ENCODE results near the gene SNUPN. TPM values are rescaled to one million over a fixed set of nuclear protein-coding genes. Genes with fewer than 3 reads are reported as not detected.

Gene SNUPN
- total RNA-seq, 1 donor from 2014 or later = 16.1 TPM

DNA sequence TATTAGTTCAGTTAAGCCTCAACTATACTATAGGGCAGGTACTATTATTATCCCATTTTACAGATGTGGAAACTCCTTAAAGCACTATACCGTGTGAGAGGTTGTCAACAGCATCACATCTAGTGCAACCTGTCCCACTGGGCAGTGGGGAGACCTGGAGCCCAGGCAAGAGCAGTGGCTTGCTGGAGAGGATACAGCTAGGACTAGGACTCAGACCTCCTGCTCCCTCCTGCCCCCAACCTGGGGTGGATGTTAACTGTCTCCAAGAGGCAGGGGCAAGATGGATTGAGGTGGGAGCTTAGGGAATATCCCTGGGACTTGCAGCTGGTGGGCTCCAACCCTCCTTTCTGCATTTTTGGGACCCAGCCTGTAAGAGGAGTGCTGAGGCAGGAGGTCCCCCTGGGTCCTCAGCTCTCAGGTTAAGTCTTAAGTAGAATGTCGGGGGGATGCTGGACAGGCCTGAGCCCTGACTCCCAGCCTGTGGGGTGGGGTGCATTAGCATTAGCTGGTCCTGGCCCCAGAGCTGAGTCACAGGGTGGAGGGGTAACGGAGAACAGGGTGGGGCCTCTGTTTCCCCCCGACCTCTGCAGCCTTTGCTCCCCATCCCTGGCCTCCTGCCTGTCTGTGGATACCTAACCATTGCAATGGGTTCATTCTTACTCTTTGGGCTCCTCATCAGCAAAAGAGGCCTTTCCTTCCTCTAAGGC, 28.8 kb upstream of the SNUPN start:
- no peak for DNase-seq (ENCODE audit: low read depth in 2 of 2)

DNA sequence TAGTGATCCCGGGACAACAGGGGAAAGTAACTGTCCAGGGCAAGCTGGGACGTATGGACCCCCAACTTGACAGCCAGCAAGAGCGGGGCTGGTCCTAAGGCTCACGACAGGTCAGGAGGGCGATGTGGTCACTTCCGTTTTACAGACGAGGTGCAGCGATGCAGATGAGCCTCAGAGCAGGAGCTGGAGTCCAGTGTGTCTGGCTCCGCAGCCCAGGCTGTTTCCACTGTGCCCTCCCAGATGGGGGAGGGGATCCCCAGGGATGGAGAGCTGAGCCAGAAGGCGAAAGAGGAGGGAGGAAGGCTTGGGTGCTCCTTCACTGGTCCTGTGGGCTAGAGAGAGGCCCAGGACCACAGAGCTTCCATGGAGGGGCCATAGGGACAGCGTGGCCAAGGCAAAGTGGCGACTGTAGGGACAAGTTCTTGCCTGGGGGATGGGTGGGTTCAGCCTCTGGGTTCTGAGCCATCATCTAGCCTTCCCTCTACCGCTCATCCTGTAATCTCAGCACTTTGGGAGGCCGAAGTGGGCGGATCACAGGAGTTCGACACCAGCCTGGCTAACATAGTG, 27.9 kb upstream of the SNUPN start:
- DNase-seq (ENCODE audit: low read depth in 2 of 2) = no peak

DNA sequence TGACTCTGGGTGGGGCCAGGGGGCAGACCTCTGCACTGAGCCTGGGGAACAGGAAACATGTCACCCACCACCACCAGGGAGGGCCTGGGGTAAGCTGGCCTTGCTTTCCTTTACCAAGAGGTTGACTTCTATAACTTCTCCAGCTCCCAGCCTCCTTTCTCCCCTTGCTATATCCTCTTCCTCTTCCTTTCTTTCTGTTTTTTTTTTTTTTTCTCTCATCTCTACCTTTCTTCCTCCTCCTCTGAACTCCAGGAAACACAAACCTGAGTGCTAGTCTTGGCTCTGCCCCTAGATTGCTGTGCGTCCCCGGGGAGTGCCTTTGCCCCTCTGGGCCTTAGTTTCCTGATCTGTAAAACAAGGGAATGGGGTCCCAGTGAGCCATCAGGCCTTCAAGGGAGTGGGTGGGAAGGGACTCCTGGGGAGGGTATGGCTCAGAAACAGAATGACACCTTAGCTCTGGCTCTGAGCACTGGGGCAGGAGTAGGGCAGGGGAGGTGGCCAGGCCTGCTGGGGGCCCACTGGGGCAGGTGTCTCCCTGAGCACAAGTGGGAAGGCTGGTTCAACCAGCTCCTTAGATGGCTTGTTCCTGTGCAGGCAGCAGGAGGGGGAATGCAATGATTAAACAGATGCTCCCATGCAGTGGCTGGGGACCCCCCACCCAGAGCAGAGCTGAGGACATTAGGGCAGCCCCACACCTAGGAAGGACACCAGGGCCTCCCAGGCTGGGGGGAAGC, 26.5 kb upstream of the SNUPN start:
- no peak for DNase-seq (ENCODE audit: low read depth in 2 of 2)

DNA sequence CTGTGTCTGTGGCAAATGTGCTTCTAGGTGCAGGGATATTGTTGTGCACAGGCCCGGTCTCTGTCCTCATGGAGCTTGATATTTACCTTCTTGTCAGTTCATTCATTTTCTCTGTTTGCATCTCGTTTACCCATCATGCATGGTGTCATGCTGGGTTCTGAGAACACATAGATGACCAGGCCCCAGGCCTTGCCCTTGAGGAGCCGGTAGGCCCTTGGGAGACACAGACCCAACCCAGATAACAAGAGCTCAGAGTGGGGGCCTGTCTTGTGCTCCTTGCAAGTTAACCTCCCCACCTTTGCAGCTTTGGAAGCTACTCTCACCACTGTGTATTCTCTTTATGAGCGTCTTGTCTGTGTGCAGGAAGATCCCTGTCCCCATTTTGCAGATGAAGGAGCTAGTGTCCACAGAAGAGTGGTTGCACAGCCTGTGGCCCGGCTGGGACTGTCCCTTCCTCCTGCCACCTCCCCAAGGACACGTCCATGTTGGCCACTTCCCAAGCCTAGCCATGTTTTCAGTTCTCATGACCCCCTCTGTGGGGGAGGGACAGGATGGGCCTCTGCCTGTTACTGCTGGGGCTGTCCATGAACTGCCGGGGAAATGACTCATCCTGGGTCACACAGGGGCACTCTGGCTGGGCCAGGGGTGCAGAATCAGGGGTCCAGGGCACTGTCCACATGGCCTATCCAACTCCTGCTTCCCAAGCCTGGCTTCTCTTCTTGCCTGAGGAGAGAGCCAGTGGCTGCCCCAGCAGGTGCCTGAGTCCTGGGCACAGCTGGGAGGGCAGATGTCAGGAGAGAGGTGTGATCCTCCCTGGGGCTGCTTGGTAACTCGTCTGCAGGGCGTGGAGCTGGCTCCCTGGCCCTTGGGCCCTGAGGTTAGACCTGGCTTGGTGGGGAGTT, 25.6 kb upstream of the SNUPN start:
- peak; percentile 73 to 90 for DNase-seq (ENCODE audit: low read depth in 2 of 2)

DNA sequence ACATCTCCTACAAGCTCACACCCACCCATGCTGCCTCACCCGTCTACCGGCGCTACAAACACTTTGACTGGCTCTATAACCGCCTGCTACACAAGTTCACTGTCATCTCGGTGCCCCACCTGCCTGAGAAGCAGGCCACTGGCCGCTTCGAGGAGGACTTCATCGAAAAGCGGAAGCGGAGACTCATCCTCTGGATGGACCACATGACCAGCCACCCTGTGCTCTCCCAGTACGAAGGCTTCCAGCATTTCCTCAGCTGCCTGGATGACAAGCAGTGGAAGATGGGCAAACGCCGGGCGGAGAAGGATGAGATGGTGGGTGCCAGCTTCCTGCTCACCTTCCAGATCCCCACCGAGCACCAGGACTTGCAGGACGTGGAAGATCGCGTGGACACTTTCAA, 24.3 kb upstream of the SNUPN start:
- no peak for DNase-seq (ENCODE audit: low read depth in 2 of 2)

DNA sequence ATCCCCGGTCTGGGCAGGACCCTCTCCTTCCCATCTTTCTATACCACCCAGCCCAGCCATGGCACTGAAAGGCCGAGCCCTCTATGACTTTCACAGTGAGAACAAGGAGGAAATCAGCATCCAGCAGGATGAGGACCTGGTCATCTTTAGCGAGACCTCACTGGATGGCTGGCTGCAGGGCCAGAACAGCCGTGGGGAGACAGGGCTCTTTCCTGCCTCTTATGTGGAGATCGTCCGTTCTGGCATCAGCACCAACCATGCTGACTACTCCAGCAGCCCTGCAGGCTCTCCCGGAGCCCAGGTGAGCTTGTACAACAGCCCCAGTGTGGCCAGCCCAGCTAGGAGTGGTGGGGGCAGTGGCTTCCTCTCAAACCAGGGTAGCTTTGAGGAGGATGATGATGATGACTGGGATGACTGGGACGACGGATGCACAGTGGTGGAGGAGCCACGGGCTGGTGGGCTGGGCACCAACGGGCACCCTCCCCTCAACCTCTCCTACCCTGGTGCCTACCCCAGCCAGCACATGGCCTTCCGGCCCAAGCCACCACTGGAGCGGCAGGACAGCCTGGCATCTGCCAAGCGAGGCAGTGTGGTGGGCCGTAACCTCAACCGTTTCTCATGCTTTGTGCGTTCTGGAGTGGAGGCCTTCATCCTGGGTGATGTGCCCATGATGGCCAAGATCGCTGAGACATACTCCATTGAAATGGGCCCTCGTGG, 23.7 kb upstream of the SNUPN start:
- DNase-seq (ENCODE audit: low read depth in 2 of 2) = peak in 1 of 2 donors; percentile 22

DNA sequence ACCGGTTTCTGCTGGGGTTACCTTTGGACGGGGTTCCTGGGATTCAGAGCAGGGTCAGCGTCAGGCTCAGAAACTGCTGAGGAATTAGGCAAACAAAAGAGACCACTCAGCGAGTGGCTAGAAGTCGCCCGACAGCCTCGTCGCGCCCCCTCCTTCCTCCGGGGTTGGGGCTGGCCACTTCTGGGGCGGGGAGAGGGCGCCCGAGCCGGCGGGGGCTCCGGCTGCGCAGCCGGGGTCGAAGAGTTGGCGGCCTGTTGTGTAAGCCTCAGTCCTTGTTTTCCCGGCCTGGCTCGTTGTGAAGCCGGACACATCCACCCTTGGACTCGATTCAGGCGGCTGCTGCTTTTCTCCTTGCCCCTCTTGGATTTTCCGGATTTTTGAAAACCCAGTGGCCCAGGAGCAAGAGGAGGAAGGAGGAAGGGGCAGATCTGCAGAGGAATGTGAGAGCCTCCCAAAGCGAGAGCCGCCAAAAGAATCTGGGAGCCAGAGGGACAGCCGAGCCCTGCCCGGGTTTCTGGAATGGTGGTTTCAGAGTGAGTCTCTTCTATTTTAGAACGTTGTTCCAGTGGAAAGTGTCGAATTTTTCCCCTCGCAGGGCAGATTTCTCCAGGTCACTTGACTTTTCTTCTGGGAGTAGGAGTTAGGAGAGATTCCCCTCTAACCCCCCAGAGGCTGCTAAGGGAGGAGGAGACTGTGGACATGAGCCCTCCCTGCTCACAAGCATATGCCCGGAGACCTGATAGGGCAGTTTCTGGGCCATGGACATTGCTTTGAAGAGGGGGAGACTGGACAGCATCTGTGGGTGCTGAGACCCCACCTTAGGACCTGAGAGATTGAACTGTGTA, 22.9 kb upstream of the SNUPN start:
- DNase-seq (ENCODE audit: low read depth in 2 of 2) = peak; percentile 52 to 53

DNA sequence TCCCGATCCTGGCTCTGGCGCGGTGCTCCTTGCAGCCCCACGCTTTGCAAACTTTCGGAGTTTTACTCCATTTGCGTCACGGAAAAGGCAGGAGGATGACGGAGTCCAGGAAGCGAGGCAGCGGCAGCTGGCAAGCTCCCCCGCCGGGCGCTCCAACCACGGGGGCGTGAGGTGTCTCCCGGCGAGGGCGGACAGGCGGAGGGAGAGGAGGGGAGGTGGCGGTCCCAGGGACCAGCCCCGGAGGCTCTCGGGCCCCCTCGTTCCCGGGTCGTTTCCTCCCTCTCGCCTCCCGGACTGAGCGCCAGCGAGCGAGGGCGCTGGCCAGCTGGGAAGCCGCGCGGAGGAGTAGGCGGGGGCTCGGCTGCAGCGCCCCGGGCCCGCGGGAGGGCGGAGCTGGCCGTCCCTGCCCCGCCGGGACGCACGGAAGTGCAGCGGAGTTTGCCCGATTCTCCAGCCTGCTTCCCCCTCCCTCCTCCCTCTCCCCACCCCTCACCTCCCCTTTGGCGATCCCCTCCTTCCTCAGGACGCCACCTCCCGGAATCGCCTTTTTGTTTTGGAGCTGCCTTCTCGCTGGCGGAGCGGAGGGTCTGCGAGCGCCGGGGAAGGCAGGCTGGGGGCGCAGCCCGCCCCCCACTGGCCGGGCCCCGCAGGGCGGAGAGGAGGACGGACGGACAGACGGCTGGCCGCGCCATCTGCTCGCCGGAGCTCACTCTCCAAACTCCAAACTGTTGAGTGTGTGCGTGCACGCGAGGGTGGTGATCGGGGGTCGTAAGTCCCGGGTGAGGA, 22.0 kb upstream of the SNUPN start, which contains the start of gene SNX33:
Gene SNX33, plus strand, starts transcription at position 543 of the 786 bp plus-strand sequence. CDS start 1,191 bp downstream, outside the sequence.
- DNase-seq (ENCODE audit: low read depth in 2 of 2) = peak; percentile 87 to 91

DNA sequence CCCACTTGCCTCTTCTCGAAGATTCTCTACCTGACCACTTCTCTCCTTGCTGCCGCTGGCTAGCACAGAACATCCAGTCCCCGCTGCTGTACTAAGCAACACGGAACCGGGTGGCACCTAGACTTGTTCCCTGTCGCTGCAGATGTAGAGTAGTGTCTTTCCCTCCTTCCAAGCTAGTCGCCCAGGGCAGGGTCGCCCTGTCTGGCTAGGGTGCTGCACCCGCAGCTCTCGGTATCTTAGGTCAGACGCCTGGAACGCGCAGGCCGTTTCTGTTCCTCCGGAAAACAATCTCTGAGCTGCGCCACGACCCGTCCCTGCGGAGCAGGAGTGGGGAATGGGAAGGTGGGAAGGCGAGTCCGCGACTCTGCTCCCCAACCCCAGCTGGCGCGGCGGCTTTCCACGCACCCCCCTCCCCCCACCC, 21.4 kb upstream of the SNUPN start:
- DNase-seq (ENCODE audit: low read depth in 2 of 2) = peak in 1 of 2 donors; percentile 33

DNA sequence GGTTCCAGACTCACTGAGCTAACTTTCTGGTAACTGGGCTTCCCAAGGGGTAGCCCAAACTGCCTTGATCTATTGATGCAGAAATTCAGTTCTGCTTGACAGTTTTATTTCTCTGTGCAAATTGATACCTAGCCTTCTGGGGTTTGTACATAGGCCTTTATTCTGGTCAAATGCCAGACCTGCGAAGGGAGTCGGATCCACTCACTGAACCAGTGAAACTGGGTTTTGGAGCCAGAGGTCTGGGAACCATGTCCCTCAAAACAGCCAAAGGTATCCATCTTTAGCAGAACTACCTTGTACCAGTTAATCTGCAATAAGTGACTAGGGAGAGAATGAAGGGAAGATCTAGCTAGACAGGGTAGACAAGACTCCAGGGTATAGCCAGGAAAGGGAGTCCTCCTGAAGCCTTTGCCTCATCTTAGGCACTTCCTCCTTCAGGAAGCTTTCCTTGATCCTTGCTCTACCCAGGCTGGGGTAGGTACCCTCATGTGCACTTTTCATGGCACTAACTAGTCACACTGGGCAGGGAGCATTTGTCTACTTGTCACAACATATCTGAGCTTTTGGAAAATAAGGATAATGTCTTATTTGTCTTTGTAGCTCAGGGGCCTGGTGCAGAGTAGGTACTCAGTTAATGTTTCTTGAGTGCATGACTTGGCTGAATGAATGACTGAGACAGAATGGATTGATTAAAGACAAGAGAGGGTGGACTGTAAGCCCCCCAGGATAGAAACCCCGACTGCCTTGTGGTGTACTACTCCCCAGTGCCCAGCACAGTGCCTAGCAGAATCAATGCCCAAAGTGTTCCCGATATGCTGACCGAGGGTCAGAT, 20.8 kb upstream of the SNUPN start:
- no peak for DNase-seq (ENCODE audit: low read depth in 2 of 2)

DNA sequence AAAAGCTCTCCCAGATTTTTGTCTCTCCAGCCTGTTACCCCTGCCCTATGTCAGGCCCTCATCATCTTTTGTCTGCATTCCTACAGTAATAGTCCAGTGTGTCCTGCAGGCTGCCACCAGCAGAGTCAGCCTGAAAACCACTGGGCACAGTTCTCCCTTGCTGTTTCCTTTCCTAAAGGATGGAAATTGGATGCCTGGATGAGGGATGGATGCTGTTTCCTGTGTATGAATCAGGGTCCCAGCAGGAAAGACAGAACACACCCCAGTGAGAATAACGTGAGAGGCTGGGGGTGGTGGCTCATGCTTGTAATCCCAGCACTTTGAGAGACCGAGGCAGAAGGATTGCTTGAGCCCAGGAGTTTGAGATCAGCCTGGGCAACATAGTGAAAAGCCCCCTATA, 18.9 kb upstream of the SNUPN start:
- peak in 1 of 2 donors; percentile 66 for DNase-seq (ENCODE audit: low read depth in 2 of 2)

DNA sequence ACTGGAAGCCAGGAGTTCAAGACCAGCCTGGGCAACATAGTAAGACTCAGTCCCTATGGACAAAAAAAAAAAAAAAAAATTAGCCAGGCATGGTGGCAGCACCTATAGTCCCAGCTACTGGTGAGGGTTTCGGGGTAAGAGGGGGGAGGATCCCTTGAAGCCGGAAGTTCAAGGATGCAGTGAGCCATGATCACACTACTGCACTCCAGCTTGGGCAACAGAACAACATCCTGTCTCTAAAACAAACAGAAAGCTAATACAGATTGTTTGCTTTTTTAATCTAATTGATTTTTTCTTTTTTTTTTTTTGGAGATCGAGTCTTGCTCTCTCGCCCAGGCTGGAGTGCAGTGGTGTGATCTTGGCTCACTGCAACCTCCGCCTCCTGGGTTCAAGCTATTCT, 16.1 kb upstream of the SNUPN start:
- no peak for DNase-seq (ENCODE audit: low read depth in 2 of 2)

DNA sequence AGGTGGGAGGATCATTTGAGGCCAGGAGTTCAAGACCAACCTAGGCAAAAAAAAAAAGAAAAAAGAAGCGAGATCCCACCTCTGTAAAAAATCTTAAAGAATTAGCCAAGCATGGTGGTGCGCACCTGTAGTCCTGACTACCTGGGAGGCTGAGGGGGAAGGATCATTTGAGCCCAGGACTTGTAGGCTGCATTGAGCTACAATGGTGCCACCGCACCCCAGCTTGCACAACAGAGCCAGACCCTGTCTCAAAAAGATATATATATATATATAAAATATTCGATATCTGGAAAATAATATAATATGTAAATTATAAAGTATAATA, 15.6 kb upstream of the SNUPN start:
- no peak for DNase-seq (ENCODE audit: low read depth in 2 of 2)

DNA sequence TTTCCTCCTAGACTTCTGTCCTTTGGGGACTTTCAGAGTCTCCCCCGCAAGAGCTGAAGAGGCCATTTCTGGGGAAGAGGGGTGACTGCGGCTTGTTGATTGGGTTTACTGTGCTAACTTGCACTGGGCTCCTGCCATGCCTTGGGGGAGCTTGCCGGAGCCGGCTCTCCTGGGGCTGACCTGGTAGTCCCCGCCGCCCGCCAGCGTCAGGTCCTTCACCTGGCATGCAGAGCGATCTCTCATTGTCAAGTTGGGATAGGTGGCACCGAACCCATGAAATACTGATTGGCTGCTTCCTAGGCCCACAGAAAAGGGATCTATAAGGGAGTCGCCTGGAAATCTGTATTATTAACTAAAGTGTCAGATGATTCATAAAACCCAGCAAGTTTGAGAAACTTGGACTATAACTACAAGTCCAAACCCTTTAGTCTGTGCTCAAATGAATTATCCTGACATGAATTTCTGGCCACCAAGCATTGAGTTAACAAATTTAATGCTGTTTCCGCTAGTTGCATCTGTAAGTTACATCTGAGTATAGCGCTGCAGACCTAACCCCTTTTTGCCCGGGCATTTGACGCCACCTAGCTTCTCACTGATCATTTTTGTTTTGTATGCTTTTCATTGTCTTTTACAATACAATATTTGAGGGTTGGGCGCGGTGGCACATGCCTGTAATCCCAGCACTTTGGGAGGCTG, 15.1 kb upstream of the SNUPN start:
- peak; percentile 54 to 80 for DNase-seq (ENCODE audit: low read depth in 2 of 2)

DNA sequence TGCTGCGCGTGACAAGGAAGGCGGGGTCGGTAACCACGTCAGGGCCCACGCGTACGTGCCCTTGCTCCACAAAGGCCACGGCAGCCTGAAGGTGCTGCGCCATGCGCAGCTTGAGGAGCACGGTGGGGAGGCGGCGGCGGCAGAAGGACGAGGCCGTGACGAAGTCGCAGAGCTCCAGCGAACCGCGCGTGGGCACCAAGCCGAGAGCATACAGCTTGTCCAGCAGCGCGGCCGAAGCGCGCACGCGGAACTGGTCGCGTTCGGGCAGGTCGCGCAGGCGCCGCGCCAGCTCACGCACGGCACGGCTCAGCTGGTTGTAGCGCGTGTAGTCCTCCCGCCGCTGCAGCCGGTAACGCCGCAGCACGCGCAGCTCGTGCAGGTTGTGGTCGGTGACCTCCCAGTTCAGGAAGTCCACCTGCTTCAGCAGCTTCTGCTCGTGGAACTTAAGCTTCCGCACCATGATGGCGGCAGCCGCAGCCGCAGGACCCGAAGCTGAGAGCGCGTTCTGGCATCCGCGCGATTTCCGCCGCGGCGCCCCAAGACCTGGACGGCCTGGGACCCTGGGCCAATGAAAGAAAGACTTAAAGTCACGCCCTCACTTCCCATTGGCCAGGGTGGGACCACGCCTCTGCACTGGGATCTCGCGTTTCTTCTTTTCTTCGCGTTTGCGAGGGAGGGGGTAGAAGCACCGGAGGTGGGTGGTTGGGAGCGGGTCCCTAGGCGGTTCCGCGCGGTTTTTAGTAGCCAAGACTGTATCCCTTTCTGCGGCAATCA, 14.4 kb upstream of the SNUPN start, which contains the start of gene IMP3:
Gene IMP3, minus strand, starts transcription at position 516 of the 774 bp plus-strand sequence. Its CDS starts 56 bp downstream, at position 460.
- peak; percentile 97 for DNase-seq (ENCODE audit: low read depth in 2 of 2)

DNA sequence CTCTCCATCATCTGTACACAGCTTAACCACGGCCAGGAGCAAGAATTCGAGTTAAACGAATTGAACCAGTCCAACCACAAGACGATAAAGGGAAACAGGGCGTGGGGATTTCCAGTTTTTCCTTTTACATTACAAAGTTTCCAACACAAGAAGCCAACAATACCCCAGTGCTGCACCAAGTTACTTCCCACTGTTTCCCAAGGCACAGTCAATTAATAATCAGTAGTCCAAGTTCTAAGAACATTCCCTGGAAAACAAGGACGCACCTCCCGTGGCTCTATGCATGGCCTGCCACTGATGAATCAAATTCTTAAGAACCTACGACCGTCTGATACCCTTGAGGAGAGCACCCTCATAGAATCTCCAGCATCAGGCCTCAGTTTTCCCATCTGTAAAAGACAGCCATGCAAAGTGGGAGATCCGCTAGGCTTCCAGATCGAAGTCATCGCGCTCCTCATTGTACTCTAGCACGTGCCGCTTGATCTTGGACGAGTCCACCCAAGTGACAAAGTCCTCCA, 13.7 kb upstream of the SNUPN start:
- peak; percentile 37 to 60 for DNase-seq (ENCODE audit: low read depth in 2 of 2)

Measured in lung microvascular endothelial cell (primary cell).